H1 (cell line): ENCODE results near the gene TESMIN. TPM values are rescaled to one million over a fixed set of nuclear protein-coding genes. Genes with fewer than 3 reads are reported as not detected.

Source experiments
- CTCF ChIA-PET: fragments of 300-600 bp; sonication (Branson Sonifier 250); formaldehyde crosslinking; loops from one replicate; lab custom pipeline; 2021; ENCODE audit not compliant: partially characterized antibody; lab: Charles Lee
- POLR2A ChIA-PET: fragments of 300-600 bp; sonication (Branson Sonifier 250); formaldehyde crosslinking; loops from one replicate; lab custom pipeline; 2021; ENCODE audit warnings: inconsistent platforms; ENCODE audit not compliant: partially characterized antibody; lab: Charles Lee
- DNase-seq, 2 experiments: peaks; one replicate each; pipeline versions ENCODE4 v3.0.0 to v3.0.0-alpha.2; 2010 to 2022; ENCODE audit warnings: low spot score in 2 of 2, low read depth in 1 of 2, mixed read lengths in 1 of 2
- FAIRE-seq: peaks from 2 replicates; lab custom pipeline; 2011; peaks lifted over from hg19 to GRCh38; lab: Jason Lieb, UNC
- H2AFZ ChIP-seq: 2 replicates; pipeline ENCODE4 v1.8.1; 2012; ENCODE audit warnings: low read length, inconsistent platforms
- H2AK5ac ChIP-seq: 2 replicates; pipeline ENCODE4 v1.6.1; 2013; ENCODE audit warnings: low read depth, low read length
- H2BK120ac ChIP-seq: replicated peaks from 2 replicates; pipeline ENCODE3; 2013; ENCODE audit warnings: low read depth, low read length, inconsistent platforms
- H2BK12ac ChIP-seq: 2 replicates; pipeline ENCODE4 v1.6.1; 2013; ENCODE audit warnings: low read depth, low read length
- H2BK15ac ChIP-seq: 2 replicates; pipeline ENCODE4 v1.6.1; 2013; ENCODE audit warnings: low read length
- H2BK20ac ChIP-seq: 2 replicates; pipeline ENCODE4 v1.6.1; 2013; ENCODE audit warnings: low read length
- H2BK5ac ChIP-seq: 2 replicates; pipeline ENCODE4 v1.6.1; 2013; ENCODE audit warnings: low read depth, low read length
- H3K14ac ChIP-seq: 2 replicates; pipeline ENCODE4 v1.6.1; 2013; ENCODE audit warnings: inconsistent platforms; ENCODE audit not compliant: insufficient read length
- H3K18ac ChIP-seq: 2 replicates; pipeline ENCODE4 v1.6.1; 2013; ENCODE audit warnings: low read length; ENCODE audit errors: extremely low read depth
- H3K23ac ChIP-seq: 2 replicates; pipeline ENCODE4 v1.6.1; 2013; ENCODE audit warnings: inconsistent platforms; ENCODE audit not compliant: insufficient read length
- H3K23me2 ChIP-seq: 2 replicates; pipeline ENCODE4 v1.6.1; 2013; ENCODE audit warnings: low read depth, low read length
- H3K27ac ChIP-seq: 2 replicates; pipeline ENCODE4 v1.6.1; 2011; ENCODE audit warnings: low read depth, low read length, inconsistent platforms
- H3K27me3 ChIP-seq, 4 experiments: replicated peaks in 1 of 4; 1 replicate in 1 of 4; 2 replicates in 3 of 4; pipeline versions ENCODE4 v1.6.1 to v1.8.1; 2011 to 2013; ENCODE audit warnings: low read length in 3 of 4, mild to moderate bottlenecking in 3 of 4, inconsistent platforms in 2 of 4, mixed read lengths in 2 of 4, moderate library complexity in 1 of 4; ENCODE audit not compliant: control insufficient read depth in 3 of 4, insufficient read depth in 3 of 4; ENCODE audit errors: extremely low read depth in 1 of 4
- H3K36me3 ChIP-seq, 4 experiments: 2 replicates each; pipeline versions ENCODE4 v1.6.1 to v1.8.1; 2011 to 2013; ENCODE audit warnings: mild to moderate bottlenecking in 4 of 4, low read length in 3 of 4, moderate library complexity in 2 of 4, control low read depth in 1 of 4, inconsistent platforms in 1 of 4; ENCODE audit not compliant: insufficient read depth in 4 of 4, control insufficient read depth in 2 of 4
- H3K4ac ChIP-seq: replicated peaks from 2 replicates; pipeline ENCODE3; 2013; ENCODE audit warnings: low read length, low read depth, mixed read lengths, inconsistent platforms; ENCODE audit not compliant: insufficient read length
- H3K4me1 ChIP-seq, 4 experiments: replicated peaks in 1 of 4; 1 replicate in 1 of 4; 2 replicates in 3 of 4; pipeline versions ENCODE4 v1.6.1 to v1.8.1; 2011 to 2013; ENCODE audit warnings: low read length in 3 of 4, inconsistent platforms in 2 of 4, mixed read lengths in 1 of 4; ENCODE audit not compliant: insufficient read depth in 4 of 4, control insufficient read depth in 3 of 4
- H3K4me2 ChIP-seq, 2 experiments: 2 replicates each; pipeline versions ENCODE4 v1.6.1 to v1.8.1; 2011 to 2013; ENCODE audit warnings: low read depth in 2 of 2, low read length in 2 of 2, control low read depth in 1 of 2, inconsistent platforms in 1 of 2, mild to moderate bottlenecking in 1 of 2; ENCODE audit not compliant: insufficient read depth in 1 of 2
- H3K4me3 ChIP-seq, 4 experiments: fragments of 200-600, 300-600 bp in 1 of 4; sonication (generic), shearing (Covaris generic), sonication (Bioruptor Twin) in 1 of 4; 2 replicates each; pipeline versions ENCODE4 v1.5.1 to v1.8.1; 2011 to 2016; ENCODE audit warnings: low read length in 4 of 4, low read depth in 3 of 4, control low read depth in 2 of 4, inconsistent platforms in 2 of 4, mild to moderate bottlenecking in 2 of 4, mixed read lengths in 1 of 4, moderate library complexity in 1 of 4; ENCODE audit not compliant: insufficient read depth in 2 of 4; ENCODE audit errors: extremely low read depth in 1 of 4
- H3K56ac ChIP-seq: replicated peaks from 2 replicates; pipeline ENCODE3; 2013; ENCODE audit warnings: low read depth, mild to moderate bottlenecking, mixed read lengths, low read length, inconsistent platforms; ENCODE audit not compliant: insufficient read length
- H3K79me1 ChIP-seq: 2 replicates; pipeline ENCODE4 v1.6.1; 2013; ENCODE audit warnings: low read depth, low read length, control low read depth
- H3K79me2 ChIP-seq, 2 experiments: 2 replicates each; pipeline versions ENCODE4 v1.6.1 to v1.8.1; 2012 to 2013; ENCODE audit warnings: low read length in 2 of 2, mild to moderate bottlenecking in 2 of 2, inconsistent platforms in 1 of 2; ENCODE audit not compliant: insufficient read depth in 2 of 2, control insufficient read depth in 1 of 2
- H3K9ac ChIP-seq, 4 experiments: replicated peaks in 1 of 4; 1 replicate in 1 of 4; 2 replicates in 3 of 4; pipeline versions ENCODE4 v1.6.1 to v1.8.1; 2011 to 2013; ENCODE audit warnings: low read depth in 3 of 4, low read length in 3 of 4, control low read depth in 2 of 4, mild to moderate bottlenecking in 2 of 4, moderate library complexity in 2 of 4, inconsistent platforms in 1 of 4; ENCODE audit errors: extremely low read depth in 1 of 4
- H3K9me3 ChIP-seq, 2 experiments: 2 replicates each; pipeline versions ENCODE4 v1.6.1 to v1.8.1; 2012 to 2013; ENCODE audit warnings: mild to moderate bottlenecking in 2 of 2, moderate library complexity in 2 of 2, control low read depth in 1 of 2, inconsistent platforms in 1 of 2, low read depth in 1 of 2, low read length in 1 of 2, mixed read lengths in 1 of 2; ENCODE audit not compliant: insufficient read depth in 2 of 2
- H4K20me1 ChIP-seq, 2 experiments: replicated peaks in 1 of 2; 2 replicates each; pipeline versions ENCODE3 to v1.8.1; 2011 to 2013; ENCODE audit warnings: inconsistent platforms in 2 of 2, low read length in 2 of 2, mild to moderate bottlenecking in 1 of 2; ENCODE audit not compliant: insufficient read depth in 2 of 2, control insufficient read depth in 1 of 2
- H4K5ac ChIP-seq: 2 replicates; pipeline ENCODE4 v1.6.1; 2013; ENCODE audit warnings: low read length, low read depth, mixed read lengths, inconsistent platforms; ENCODE audit not compliant: insufficient read length
- H4K8ac ChIP-seq: 2 replicates; pipeline ENCODE4 v1.8.0; 2013; ENCODE audit warnings: mild to moderate bottlenecking, moderate library complexity, low read length, inconsistent platforms; ENCODE audit not compliant: insufficient read depth; ENCODE audit errors: extremely low read depth
- H4K91ac ChIP-seq: replicated peaks from 2 replicates; pipeline ENCODE3; 2013; ENCODE audit warnings: low read length, mixed read lengths, inconsistent platforms; ENCODE audit not compliant: insufficient read length
- ASH2L ChIP-seq: fragments of 200-600, 300-600 bp; sonication (generic); IDR thresholded peaks from one replicate; pipeline ENCODE4 v1.7.1; 2017; ENCODE audit warnings: low read length
- ATF3 ChIP-seq: IDR thresholded peaks from 2 replicates; pipeline ENCODE4 v1.6.1; 2011; ENCODE audit warnings: low read depth, mild to moderate bottlenecking, low read length; ENCODE audit not compliant: insufficient read depth
- BACH1 ChIP-seq: IDR thresholded peaks from 2 replicates; pipeline ENCODE4 v1.6.1; 2012; ENCODE audit warnings: low read length, improper control_type of control experiment
- BCL11A ChIP-seq, 2 experiments: IDR thresholded peaks; one replicate each; pipeline ENCODE4 v1.6.1; 2011; ENCODE audit warnings: low read depth in 2 of 2, low read length in 2 of 2, mild to moderate bottlenecking in 2 of 2
- CBX8 ChIP-seq: fragments of 300-800, 300-1000 bp; sonication (generic); IDR thresholded peaks from 2 replicates; pipeline ENCODE4 v1.7.1; 2016; ENCODE audit warnings: low read depth, low read length, borderline replicate concordance
- CREB1 ChIP-seq: IDR thresholded peaks from 2 replicates; pipeline ENCODE4 v1.6.1; 2012; ENCODE audit warnings: inconsistent platforms
- RAD21 ChIP-seq, 2 experiments: IDR thresholded peaks in 1 of 2; conservative IDR thresholded peaks in 1 of 2; 2 replicates each; pipeline ENCODE4 v1.6.1; 2011; ENCODE audit warnings: low read depth in 2 of 2, low read length in 2 of 2, improper control_type of control experiment in 1 of 2, inconsistent platforms in 1 of 2, mild to moderate bottlenecking in 1 of 2, moderate library complexity in 1 of 2
- SIN3A ChIP-seq, 2 experiments: IDR thresholded peaks in 1 of 2; conservative IDR thresholded peaks in 1 of 2; 2 replicates each; pipeline ENCODE4 v1.6.1; 2011 to 2012; ENCODE audit warnings: low read length in 2 of 2, improper control_type of control experiment in 1 of 2, low read depth in 1 of 2, mild to moderate bottlenecking in 1 of 2
- WGBS, 2 experiments: shearing (Covaris generic) in 1 of 2; methylation state at CpG; one replicate each; pipeline versions ENCODE4 v1.1.6 to v1.1.7; 2013 to 2015; ENCODE audit warnings: low lambda C conversion rate in 2 of 2, mixed read lengths in 2 of 2, inconsistent platforms in 1 of 2, low coverage in 1 of 2, missing lambda C conversion rate in 1 of 2; ENCODE audit not compliant: insufficient replicate concordance in 2 of 2, insufficient coverage in 1 of 2, insufficient read length in 1 of 2; ENCODE audit errors: extremely low coverage in 1 of 2, missing lambda C conversion rate in 1 of 2; 5-methylcytosine and 5-hydroxymethylcytosine counted together
- polyA plus RNA-seq, 7 experiments: library from polyadenylated mRNA; depleted of rRNA in 3 of 7; stranded (reverse) in 5 of 7; unstranded in 2 of 7; fragments of >200 nt in 5 of 7; fragments of 200-250 nt in 2 of 7; gene quantifications; 1 replicate in 5 of 7; 2 replicates in 1 of 7; 4 replicates in 1 of 7; pipeline versions ENCODE4 v1.2.1 to v1.2.3, GENCODE V29; 2011 to 2013; ENCODE audit warnings: missing spikeins in 2 of 7, mixed read lengths in 2 of 7
- total RNA-seq: library from RNA; stranded (reverse); fragmentation: NEBNext Ultra II Directional; extraction: Animal tissue kit (Norgen Biotek cat#: 25700); gene quantifications from 2 replicates; pipeline ENCODE4 v1.2.1, GENCODE V29; 2021

TESMIN gene
- total and polyA plus RNA-seq, 2 of the 8 experiments (the other 6 are each of a cell fraction or from before 2014, with no cell fraction given): 22.6 to 61.1 TPM

- TF ChIP-seq BACH1 (no peak), RAD21 (IDR thresholded peaks at IDR 0.05 in 1 of 2, conservative IDR thresholded peaks at IDR 0.05 in 1 of 2; ENCODE audit: low read depth in 2 of 2, low read length in 2 of 2) (no peak), CREB1 (no peak), BCL11A (IDR thresholded peaks at IDR 0.05; ENCODE audit: low read depth in 2 of 2, low read length in 2 of 2) (no peak), SIN3A (conservative IDR thresholded peaks at IDR 0.05 in 1 of 2, IDR thresholded peaks at IDR 0.05 in 1 of 2; ENCODE audit: low read depth in 1 of 2, low read length in 2 of 2) (no peak), ATF3 (no peak), CBX8 (no peak), ASH2L (no peak)
- H2BK120ac ChIP-seq: no peak overlapping the region
- H3K56ac ChIP-seq: no peak overlapping the region
- H3K36me3 ChIP-seq: no peaks in the 10 kb centered on the region
- H2BK12ac ChIP-seq: no peak overlapping the region
- H3K4me1 ChIP-seq: peaks cover 0 to 6% (median 2%) of the 10 kb centered on the region in 4 experiments; a peak in 2 of 7 replicates
- no peak overlapping the region for H3K18ac ChIP-seq
- H2BK5ac ChIP-seq: no peak overlapping the region
- CTCF ChIA-PET: interaction anchor here (1.0 to 1.8 kb wide), 3 partner anchors 9 to 83 kb away, joined by 3 to 7 read pairs (median 3); no protein-coding TSS in a partner anchor
- no peak overlapping the region for H2BK20ac ChIP-seq
- no peak overlapping the region for H3K4me3 ChIP-seq
- no peaks in the 10 kb centered on the region for H3K9me3 ChIP-seq
- H3K23me2 ChIP-seq: 0 out of 2 replicates have a peak, but pooled peaks cover 2% of the 10 kb centered on the region
- no peak overlapping the region for H3K4me2 ChIP-seq
- no peaks in the 10 kb centered on the region for H4K20me1 ChIP-seq
- DNase-seq: no peak
- no peaks in the 10 kb centered on the region for H3K79me2 ChIP-seq
- no peak overlapping the region for H2BK15ac ChIP-seq
- H4K5ac ChIP-seq: no peak overlapping the region
- no peak overlapping the region for H4K91ac ChIP-seq
- no peak overlapping the region for H3K23ac ChIP-seq
- no peak overlapping the region for H2AK5ac ChIP-seq
- H4K8ac ChIP-seq: no peak overlapping the region
- H3K27ac ChIP-seq: no peak overlapping the region
- no peaks in the 10 kb centered on the region for H3K79me1 ChIP-seq
- no peak overlapping the region for H2AFZ ChIP-seq
- H3K4ac ChIP-seq: no peak overlapping the region
- 80% methylated on average over 12 of the region's 12 CpGs; no CpG with 5 or more reads in 1 of the 2 experiments for WGBS, 2 experiments
- H3K27me3 ChIP-seq: no peaks in the 10 kb centered on the region
- FAIRE-seq: no peak
- no peak overlapping the region for H3K14ac ChIP-seq
- POLR2A ChIA-PET: interaction anchor here (1.5 kb wide), 1 partner anchor 9 kb away, joined by 4 read pairs; no protein-coding TSS in a partner anchor
- H3K9ac ChIP-seq: no peak overlapping the region
Measured at GRCh38 chr11:68761801-68762200, 10.5 kb upstream of the TESMIN start.
